Measurements from ENCODE around the gene MDC1. TPM values are rescaled to one million over a fixed set of nuclear protein-coding genes. Genes with fewer than 3 reads are reported as not detected.

MDC1 gene
- total and polyA plus RNA-seq, 2 of the 13 experiments (the other 11 are each of a cell fraction or from before 2014, with no cell fraction given): 8.4 to 14.0 TPM

GRCh38 chr6:30763618-30764489 is 46.8 kb upstream of the MDC1 start:
- H3K36me3 ChIP-seq (replicated peaks in 1 of 2; ENCODE audit: control insufficient read depth in 1 of 2, insufficient read depth in 2 of 2, low read length in 2 of 2): no peaks in the 10 kb centered on the region
- under 1% methylated on average over 8 of the region's 8 CpGs for WGBS (ENCODE audit: low lambda C conversion rate)
- intact Hi-C loops (cut with micrococcal nuclease; ENCODE audit: unreplicated experiment): loop anchor here (1.0 kb wide), 2 partner anchors 20 to 63 kb away; partner anchors contain the start of gene IER3
- in situ Hi-C loops (cut with HindIII; ENCODE audit: extremely low pct_ligation_motif_present, low pct_unique_long_range_greater_than_20kb): no loop called here
- no TSS peak for BruUV-seq (replicated peaks)
- H4K20me1 ChIP-seq (ENCODE audit: insufficient read depth, low read length): no peaks in the 10 kb centered on the region
- H2AFZ ChIP-seq (ENCODE audit: low read length): no peak overlapping the region
- peak overlapping the region; percentile 87 for H3K9ac ChIP-seq (ENCODE audit: insufficient read depth, low read depth, low read length)
- H3K9me3 ChIP-seq (ENCODE audit: low read length): no peaks in the 10 kb centered on the region
- ChIA-PET CTCF (ENCODE audit: low intra/inter-chr PET ratio, low total read pairs) (interaction anchor here (1.1 kb wide), 1 partner anchor 64 kb away, joined by 3 read pairs; no protein-coding TSS in a partner anchor), POLR2A (interaction anchor here (0.8 to 11.8 kb wide), 29 partner anchors 9 to 149 kb away, joined by 3 to 414 read pairs (median 6); partner anchors contain the start of genes DHX16, FLOT1, IER3 and MDC1)
- no peaks in the 10 kb centered on the region for H3K27me3 ChIP-seq (ENCODE audit: control insufficient read depth in 1 of 2, insufficient read depth in 2 of 2, low read length in 2 of 2)
- DNase-seq (ENCODE audit: low spot score) (peak; percentile 99), ATAC-seq (peak; percentile 86), FAIRE-seq (peak; percentile 95)
- H3K4me1 ChIP-seq (ENCODE audit: insufficient read depth, low read length): peaks cover 100% of the 10 kb centered on the region
- no peaks in the 10 kb centered on the region for H3K79me2 ChIP-seq (ENCODE audit: insufficient read depth, low read length)
- H3K4me3 ChIP-seq (replicated peaks in 1 of 3; ENCODE audit: insufficient read depth in 1 of 3, low read depth in 2 of 3, low read length in 3 of 3): peak overlapping the region; percentile 17 to 62 (median 38); a peak in 5 of 6 replicates
- peak overlapping the region; percentile 85 for H3K4me2 ChIP-seq (ENCODE audit: low read depth, low read length)
- H3K27ac ChIP-seq (ENCODE audit: extremely low read length, insufficient read depth, low read length): peak overlapping the region; percentile 98
- peak; percentile 83 for TF ChIP-seq IRF2 (CRISPR knock-in tag; IDR thresholded peaks at IDR 0.05)
- TF ChIP-seq ZBTB33 (CRISPR knock-in tag; IDR thresholded peaks at IDR 0.05): no peak
- TF ChIP-seq STAG1 (CRISPR knock-in tag; IDR thresholded peaks at IDR 0.05): peak; percentile 45
- no peak for TF ChIP-seq ZNF557 (CRISPR knock-in tag; IDR thresholded peaks at IDR 0.05)
- peak; percentile 69 for TF ChIP-seq ZNF263 (CRISPR knock-in tag; IDR thresholded peaks at IDR 0.05)
- peak; percentile 93 for TF ChIP-seq NCOA2 (CRISPR knock-in tag; IDR thresholded peaks at IDR 0.05)
- peak; percentile 82; the same call in 1 of the 2 replicates for TF ChIP-seq ZNF281 (CRISPR knock-in tag; IDR thresholded peaks at IDR 0.05; ENCODE audit: borderline replicate concordance)
- TF ChIP-seq NFYB (CRISPR knock-in tag; IDR thresholded peaks at IDR 0.05): no peak; the same call in 1 of the 2 replicates
- no peak; the same call in none of the 2 replicates for TF ChIP-seq SATB2 (CRISPR knock-in tag; IDR thresholded peaks at IDR 0.05)
- TF ChIP-seq ZNF660 (CRISPR knock-in tag; IDR thresholded peaks at IDR 0.05; ENCODE audit: borderline replicate concordance, low read depth): no peak
- TF ChIP-seq, protein P1, sequence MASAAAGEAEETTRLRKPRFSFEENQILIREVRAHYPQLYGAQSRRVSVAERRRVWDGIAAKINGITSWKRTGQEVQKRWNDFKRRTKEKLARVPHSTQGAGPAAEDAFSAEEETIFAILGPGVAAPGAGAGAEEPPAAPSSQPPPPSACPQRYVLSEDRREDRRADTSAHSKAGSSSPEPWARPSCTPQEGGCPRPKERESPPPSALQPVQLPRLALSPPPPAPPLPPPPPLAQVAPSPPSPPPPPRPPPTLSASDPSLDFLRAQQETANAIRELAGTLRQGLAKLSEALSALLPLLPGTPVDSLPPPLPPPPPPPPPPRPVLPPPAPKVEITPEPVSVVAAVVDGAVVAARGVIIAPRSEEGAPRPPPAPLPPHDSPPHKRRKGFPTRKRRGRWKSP (CRISPR knock-in tag; IDR thresholded peaks at IDR 0.05): peak; percentile 81
- TF ChIP-seq ZNF260 (CRISPR knock-in tag; IDR thresholded peaks at IDR 0.05; ENCODE audit: borderline replicate concordance, low read depth): no peak
- no peak for TF ChIP-seq ZNF101 (CRISPR knock-in tag; IDR thresholded peaks at IDR 0.05; ENCODE audit: borderline replicate concordance, low read depth)
- peak; percentile 85; the same call in 1 of the 2 replicates for TF ChIP-seq RCOR2 (CRISPR knock-in tag; IDR thresholded peaks at IDR 0.05)

Measured in HepG2 (cell line).